ENCODE results near the gene ADCY4.

GRCh38 chr14:24310646-24311604 lies 23.9 kb downstream of the ADCY4 start, which contains the start of gene LTB4R:
- TF ChIP-seq CREM (IDR thresholded peaks at IDR 0.05; ENCODE audit: low read depth) (no peak), EZH2 (IDR thresholded peaks at IDR 0.05; ENCODE audit: borderline replicate concordance, control insufficient read depth, low read depth, low read length) (no peak), POU2F2 (IDR thresholded peaks at IDR 0.05; ENCODE audit: borderline replicate concordance, low read depth, low read length) (no peak), EED (IDR thresholded peaks at IDR 0.05; ENCODE audit: low read depth) (no peak), CTCF (IDR thresholded peaks at IDR 0.05 in 2 of 3, conservative IDR thresholded peaks at IDR 0.05 in 1 of 3; ENCODE audit: control insufficient read depth in 2 of 3, extremely low read depth in 1 of 3, insufficient read depth in 1 of 3, low read depth in 3 of 3, low read length in 3 of 3) (peak; percentile 10 to 40 (median 29); a peak in 3 of 6 replicates), ZBTB33 (IDR thresholded peaks at IDR 0.05) (no peak), NFXL1 (IDR thresholded peaks at IDR 0.05; ENCODE audit: borderline replicate concordance) (no peak), CHD4 (IDR thresholded peaks at IDR 0.05) (no peak), POLR2AphosphoS2 (IDR thresholded peaks at IDR 0.05; ENCODE audit: low read depth, low read length) (no peak)
